GM18951 (cell line): ENCODE data around the gene CHD5.
"Not testable (repeated sequence)": the region's sequence is repeated elsewhere in the genome, so short reads cannot be mapped to it uniquely, and the experiment has no call there.

Experiments used
- POLR2A ChIP-seq: IDR thresholded peaks from 4 replicates; pipeline ENCODE4 v1.6.1; 2011; ENCODE audit warnings: mild to moderate bottlenecking; ENCODE audit not compliant: insufficient read length, insufficient read depth; ENCODE audit errors: extremely low read depth
- in situ Hi-C: fragments of 300-500 bp; cut with MboI; formaldehyde crosslinking; loops from one replicate; pipeline ENCODE4 v1.12.0; 2022; ENCODE audit warnings: low sequenced_read_pairs, mixed read lengths, inconsistent platforms; ENCODE audit not compliant: unreplicated experiment

CHD5 gene

GRCh38 chr1:6180268-6180706 is at the start of gene CHD5:
CHD5 (minus strand) TSS chr1:6180321; CDS start chr1:6180023, 298 bp downstream.
- in situ Hi-C loops, result no loop called here
- no peak for TF ChIP-seq POLR2A

GRCh38 chr1:6225651-6226050 is 45.5 kb upstream of the CHD5 start:
- in situ Hi-C loops, result no loop called here
- TF ChIP-seq POLR2A, result no peak

GRCh38 chr1:6224718-6225117 is 44.6 kb upstream of the CHD5 start:
- in situ Hi-C loops, result no loop called here
- no peak for TF ChIP-seq POLR2A

GRCh38 chr1:6223617-6224016 is 43.5 kb upstream of the CHD5 start:
- TF ChIP-seq POLR2A, result no peak
- in situ Hi-C loops, result no loop called here

GRCh38 chr1:6222636-6223035 is 42.5 kb upstream of the CHD5 start:
- in situ Hi-C loops, result no loop called here
- TF ChIP-seq POLR2A, result no peak

GRCh38 chr1:6221210-6221784 is 41.2 kb upstream of the CHD5 start:
- in situ Hi-C loops, result no loop called here
- no peak for TF ChIP-seq POLR2A

GRCh38 chr1:6220236-6220635 is 40.1 kb upstream of the CHD5 start:
- in situ Hi-C loops, result no loop called here
- no peak for TF ChIP-seq POLR2A

- in situ Hi-C loops, result not testable (repeated sequence)
These were observed 39.5 kb upstream of the CHD5 start for GRCh38 chr1:6219641-6220040.

GRCh38 chr1:6218375-6219164 is 38.4 kb upstream of the CHD5 start:
- in situ Hi-C loops, result no loop called here
- TF ChIP-seq POLR2A, result no peak

GRCh38 chr1:6212193-6212959 is 32.3 kb upstream of the CHD5 start:
- in situ Hi-C loops, result no loop called here
- TF ChIP-seq POLR2A, result no peak

- in situ Hi-C loops, result no loop called here
- no peak for TF ChIP-seq POLR2A
These were observed 31.6 kb upstream of the CHD5 start for GRCh38 chr1:6211731-6212130.

- no peak for TF ChIP-seq POLR2A
- in situ Hi-C loops, result no loop called here
These were observed 30.7 kb upstream of the CHD5 start for GRCh38 chr1:6210591-6211355.
